ENCODE results near the gene PNPLA3. TPM values are rescaled to one million over a fixed set of nuclear protein-coding genes. Genes with fewer than 3 reads are reported as not detected.

Gene PNPLA3
- polyA plus RNA-seq, 2 donors = 0.19 to 0.41 TPM

DNA sequence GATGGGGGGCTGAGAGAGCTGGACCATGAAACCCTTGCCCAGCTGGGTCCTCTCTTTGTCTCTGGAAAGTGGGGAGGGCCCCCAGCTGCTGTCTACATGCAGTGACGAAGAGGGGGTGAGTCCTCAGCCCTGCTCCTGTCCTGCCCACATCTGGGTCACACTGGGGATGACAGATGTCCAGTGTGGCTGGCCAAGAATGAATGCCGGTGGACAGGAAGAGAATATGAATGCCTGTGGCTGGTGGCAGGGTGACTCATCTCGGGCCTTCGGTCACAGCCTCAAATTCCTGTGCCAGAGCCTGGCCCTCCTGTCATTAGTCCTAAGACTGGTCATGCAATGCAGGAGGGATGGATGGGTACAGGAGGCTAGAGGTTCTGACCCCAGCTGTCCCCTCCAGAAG, 2.2 kb upstream of the PNPLA3 start:
- peaks cover 6 to 16% of the 10 kb centered on the region in 2 donors for H3K4me1 ChIP-seq (ENCODE audit: control insufficient read depth in 2 of 2, insufficient read depth in 2 of 2, low read length in 1 of 2)
- no peaks in the 10 kb centered on the region for H3K27me3 ChIP-seq (ENCODE audit: control insufficient read depth in 1 of 2, insufficient read depth in 2 of 2, low read length in 2 of 2)
- H3K27ac ChIP-seq (ENCODE audit: low read depth in 2 of 2, low read length in 1 of 2) = no peak overlapping the region
- 49 to 60% methylated on average over 4 of the region's 4 CpGs for WGBS, 2 donors
- no peak overlapping the region for H3K4me3 ChIP-seq (ENCODE audit: low read depth in 1 of 2, low read length in 2 of 2)
- H3K9me3 ChIP-seq (ENCODE audit: control insufficient read depth in 2 of 2, insufficient read depth in 1 of 2, low read depth in 1 of 2, low read length in 1 of 2) = no peaks in the 10 kb centered on the region
- H3K36me3 ChIP-seq (ENCODE audit: control insufficient read depth in 2 of 2, insufficient read depth in 2 of 2, low read length in 1 of 2) = no peaks in the 10 kb centered on the region

DNA sequence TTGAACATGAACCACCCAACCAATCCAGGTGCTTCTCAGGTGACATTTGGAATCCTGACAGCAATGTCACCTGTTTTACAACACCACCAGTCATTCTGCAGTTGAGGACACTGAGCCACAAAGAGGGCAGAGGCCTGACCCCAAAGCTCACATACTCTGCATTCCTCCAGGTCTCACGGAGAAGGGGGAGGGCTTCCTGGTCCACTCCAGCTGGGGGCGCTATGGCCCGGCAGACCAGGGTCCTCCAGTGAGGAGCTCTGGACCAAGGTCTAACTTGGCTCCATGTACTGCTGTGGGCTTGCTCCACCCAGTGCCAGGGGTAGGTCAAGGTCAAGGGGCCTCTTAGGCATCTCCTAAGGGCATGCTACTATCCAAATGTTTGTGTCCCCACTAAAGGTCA, 1.5 kb upstream of the PNPLA3 start:
- 78 to 86% methylated on average over 3 of the region's 3 CpGs for WGBS, 2 donors
- Histone ChIP-seq H3K4me3 (ENCODE audit: low read depth in 1 of 2, low read length in 2 of 2) (no peak overlapping the region), H3K27me3 (ENCODE audit: control insufficient read depth in 1 of 2, insufficient read depth in 2 of 2, low read length in 2 of 2) (no peaks in the 10 kb centered on the region), H3K9me3 (ENCODE audit: control insufficient read depth in 2 of 2, insufficient read depth in 1 of 2, low read depth in 1 of 2, low read length in 1 of 2) (no peaks in the 10 kb centered on the region), H3K27ac (ENCODE audit: low read depth in 2 of 2, low read length in 1 of 2) (no peak overlapping the region), H3K4me1 (ENCODE audit: control insufficient read depth in 2 of 2, insufficient read depth in 2 of 2, low read length in 1 of 2) (peaks cover 6 to 16% of the 10 kb centered on the region in 2 donors), H3K36me3 (ENCODE audit: control insufficient read depth in 2 of 2, insufficient read depth in 2 of 2, low read length in 1 of 2) (no peaks in the 10 kb centered on the region)

DNA sequence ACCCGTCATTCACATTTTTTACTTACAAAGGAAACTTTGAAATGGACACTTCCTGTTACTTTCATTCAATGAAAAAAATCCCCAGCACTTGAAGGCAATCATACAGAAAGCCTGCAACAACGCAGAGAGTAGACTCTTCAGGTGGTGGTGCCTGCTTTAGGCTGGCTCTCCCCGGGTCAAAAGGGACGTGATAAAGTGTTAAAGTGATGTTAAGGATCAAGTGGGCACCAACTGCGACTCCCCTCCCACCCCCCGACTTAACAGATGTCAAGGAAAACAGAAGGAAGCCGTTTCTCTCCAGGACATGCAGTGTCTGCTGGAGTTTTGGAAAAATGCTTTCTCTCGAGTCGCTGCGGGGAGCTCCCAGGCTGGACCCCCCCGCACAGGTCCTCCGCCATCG, 414 bp upstream of the PNPLA3 start:
- H3K36me3 ChIP-seq (ENCODE audit: control insufficient read depth in 2 of 2, insufficient read depth in 2 of 2, low read length in 1 of 2) = no peaks in the 10 kb centered on the region
- H3K4me3 ChIP-seq (ENCODE audit: low read depth in 1 of 2, low read length in 2 of 2) = peak overlapping the region in 1 of 2 donors; percentile 39
- no peak overlapping the region for H3K27ac ChIP-seq (ENCODE audit: low read depth in 2 of 2, low read length in 1 of 2)
- H3K27me3 ChIP-seq (ENCODE audit: control insufficient read depth in 1 of 2, insufficient read depth in 2 of 2, low read length in 2 of 2) = no peaks in the 10 kb centered on the region
- H3K9me3 ChIP-seq (ENCODE audit: control insufficient read depth in 2 of 2, insufficient read depth in 1 of 2, low read depth in 1 of 2, low read length in 1 of 2) = no peaks in the 10 kb centered on the region
- peaks cover 6 to 16% of the 10 kb centered on the region in 2 donors for H3K4me1 ChIP-seq (ENCODE audit: control insufficient read depth in 2 of 2, insufficient read depth in 2 of 2, low read length in 1 of 2)
- WGBS, 2 donors = 2 to 3% methylated on average over 13 of the region's 13 CpGs

DNA sequence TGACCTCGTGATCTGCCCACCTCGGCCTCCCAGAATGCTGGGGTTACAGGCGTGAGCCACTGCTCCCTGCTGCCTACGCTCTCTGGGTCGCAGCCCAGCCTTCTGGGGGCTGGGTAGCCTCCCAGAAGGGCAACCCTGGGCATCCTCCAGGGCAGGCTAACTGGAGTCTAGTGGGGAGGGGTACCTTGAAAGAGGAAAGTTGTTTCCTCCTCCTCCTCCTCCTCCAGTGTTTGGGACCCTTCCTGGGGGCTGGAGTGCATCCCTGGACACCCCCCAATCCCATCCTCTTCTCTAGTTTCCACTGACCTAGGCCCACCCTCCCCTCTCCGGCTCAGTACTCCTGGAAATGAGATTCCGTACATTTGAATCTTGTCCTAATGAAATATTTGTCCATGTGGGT, 1.3 kb downstream of the PNPLA3 start:
- no peaks in the 10 kb centered on the region for H3K36me3 ChIP-seq (ENCODE audit: control insufficient read depth in 2 of 2, insufficient read depth in 2 of 2, low read length in 1 of 2)
- H3K27me3 ChIP-seq (ENCODE audit: control insufficient read depth in 1 of 2, insufficient read depth in 2 of 2, low read length in 2 of 2) = no peaks in the 10 kb centered on the region
- WGBS, 2 donors = 56 to 69% methylated on average over 7 of the region's 7 CpGs
- H3K4me1 ChIP-seq (ENCODE audit: control insufficient read depth in 2 of 2, insufficient read depth in 2 of 2, low read length in 1 of 2) = peaks cover 6 to 16% of the 10 kb centered on the region in 2 donors
- H3K27ac ChIP-seq (ENCODE audit: low read depth in 2 of 2, low read length in 1 of 2) = no peak overlapping the region
- H3K4me3 ChIP-seq (ENCODE audit: low read depth in 1 of 2, low read length in 2 of 2) = no peak overlapping the region
- H3K9me3 ChIP-seq (ENCODE audit: control insufficient read depth in 2 of 2, insufficient read depth in 1 of 2, low read depth in 1 of 2, low read length in 1 of 2) = no peaks in the 10 kb centered on the region

DNA sequence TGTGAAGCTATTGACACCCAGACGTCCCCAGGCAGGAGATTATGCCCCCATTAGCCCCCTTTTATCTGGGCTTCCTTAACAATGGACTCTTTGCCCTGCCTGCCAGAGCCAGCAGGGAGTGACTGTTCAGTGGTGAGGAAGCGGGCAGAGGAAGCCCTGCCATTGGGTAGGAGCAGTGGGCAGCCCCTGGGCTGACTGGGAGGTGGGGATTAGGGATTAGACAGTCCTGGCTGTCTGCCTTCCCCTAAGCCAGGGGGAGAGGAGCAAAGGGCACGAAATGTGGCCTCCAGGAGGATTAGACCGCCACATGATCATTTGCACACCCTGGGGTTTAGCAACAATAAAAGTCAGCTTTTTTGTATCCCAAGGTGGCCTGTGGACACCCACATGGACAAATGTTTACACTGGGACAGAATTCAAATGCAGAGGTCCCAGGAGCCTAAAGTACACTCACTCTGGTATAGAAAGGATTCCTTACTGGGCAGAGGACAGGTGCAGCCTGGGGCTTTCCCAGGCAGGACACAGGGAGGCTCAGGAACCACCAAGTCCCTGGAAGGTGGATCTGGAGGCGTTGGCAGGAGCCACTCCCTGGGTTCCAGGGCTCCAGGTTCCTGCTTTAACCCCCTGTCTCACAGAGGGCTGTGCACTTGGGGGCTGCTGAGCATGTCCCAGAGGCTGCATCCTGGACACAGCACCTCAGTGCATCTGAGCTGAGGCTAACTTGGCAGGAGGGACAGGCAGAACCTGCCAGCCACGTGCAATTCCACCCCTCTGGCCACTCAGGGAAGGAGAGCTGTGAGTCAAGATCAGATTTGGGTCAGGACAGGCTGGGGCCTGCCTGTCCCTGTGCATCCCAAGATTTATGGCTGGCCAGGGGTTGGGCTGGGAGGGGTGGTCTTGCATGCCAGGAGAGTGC, 2.1 kb downstream of the PNPLA3 start:
- H3K4me3 ChIP-seq (ENCODE audit: low read depth in 1 of 2, low read length in 2 of 2) = no peak overlapping the region
- no peaks in the 10 kb centered on the region for H3K27me3 ChIP-seq (ENCODE audit: control insufficient read depth in 1 of 2, insufficient read depth in 2 of 2, low read length in 2 of 2)
- peak overlapping the region in 1 of 2 donors; percentile 14 for H3K27ac ChIP-seq (ENCODE audit: low read depth in 2 of 2, low read length in 1 of 2)
- WGBS, 2 donors = 46 to 49% methylated on average over 6 of the region's 6 CpGs
- no peaks in the 10 kb centered on the region for H3K36me3 ChIP-seq (ENCODE audit: control insufficient read depth in 2 of 2, insufficient read depth in 2 of 2, low read length in 1 of 2)
- H3K9me3 ChIP-seq (ENCODE audit: control insufficient read depth in 2 of 2, insufficient read depth in 1 of 2, low read depth in 1 of 2, low read length in 1 of 2) = no peaks in the 10 kb centered on the region
- H3K4me1 ChIP-seq (ENCODE audit: control insufficient read depth in 2 of 2, insufficient read depth in 2 of 2, low read length in 1 of 2) = peaks cover 6 to 16% of the 10 kb centered on the region in 2 donors

DNA sequence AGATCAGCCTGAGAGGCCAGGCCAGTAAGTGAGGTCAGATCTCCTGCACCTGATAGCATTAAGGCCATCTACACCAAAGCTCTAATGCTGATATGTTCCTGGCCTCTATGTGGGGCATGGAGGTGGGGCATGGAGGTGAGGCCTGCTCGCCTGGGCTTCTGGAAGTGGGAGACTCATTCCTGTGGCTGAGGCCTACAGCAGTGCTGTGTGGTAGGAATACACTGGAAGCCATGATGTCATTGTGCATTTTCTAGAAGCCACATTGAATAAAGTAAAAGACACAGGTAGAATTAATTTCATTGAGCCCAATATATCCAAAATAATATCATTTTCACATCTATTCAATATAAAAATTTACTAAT, 2.7 kb downstream of the PNPLA3 start:
- Histone ChIP-seq H3K36me3 (ENCODE audit: control insufficient read depth in 2 of 2, insufficient read depth in 2 of 2, low read length in 1 of 2) (no peaks in the 10 kb centered on the region), H3K4me1 (ENCODE audit: control insufficient read depth in 2 of 2, insufficient read depth in 2 of 2, low read length in 1 of 2) (peaks cover 6 to 16% of the 10 kb centered on the region in 2 donors), H3K27ac (ENCODE audit: low read depth in 2 of 2, low read length in 1 of 2) (no peak overlapping the region), H3K4me3 (ENCODE audit: low read depth in 1 of 2, low read length in 2 of 2) (no peak overlapping the region), H3K9me3 (ENCODE audit: control insufficient read depth in 2 of 2, insufficient read depth in 1 of 2, low read depth in 1 of 2, low read length in 1 of 2) (no peaks in the 10 kb centered on the region), H3K27me3 (ENCODE audit: control insufficient read depth in 1 of 2, insufficient read depth in 2 of 2, low read length in 2 of 2) (no peaks in the 10 kb centered on the region)
- 62 to 86% methylated on average over 1 of the region's 1 CpG for WGBS, 2 donors

DNA sequence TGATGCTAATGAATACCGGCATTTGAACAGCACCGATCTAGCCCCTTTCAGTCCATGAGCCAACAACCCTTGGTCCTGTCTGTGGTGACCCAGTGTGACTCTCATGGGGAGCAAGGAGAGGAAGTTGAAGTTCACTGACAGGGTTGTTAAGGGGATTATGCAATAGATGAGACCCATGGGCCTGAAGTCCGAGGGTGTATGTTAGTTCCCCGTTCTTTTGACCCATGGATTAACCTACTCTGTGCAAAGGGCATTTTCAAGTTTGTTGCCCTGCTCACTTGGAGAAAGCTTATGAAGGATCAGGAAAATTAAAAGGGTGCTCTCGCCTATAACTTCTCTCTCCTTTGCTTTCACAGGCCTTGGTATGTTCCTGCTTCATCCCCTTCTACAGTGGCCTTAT, 4.9 kb downstream of the PNPLA3 start:
- Histone ChIP-seq H3K9me3 (ENCODE audit: control insufficient read depth in 2 of 2, insufficient read depth in 1 of 2, low read depth in 1 of 2, low read length in 1 of 2) (no peaks in the 10 kb centered on the region), H3K4me3 (ENCODE audit: low read depth in 1 of 2, low read length in 2 of 2) (no peak overlapping the region), H3K27me3 (ENCODE audit: control insufficient read depth in 1 of 2, insufficient read depth in 2 of 2, low read length in 2 of 2) (no peaks in the 10 kb centered on the region), H3K27ac (ENCODE audit: low read depth in 2 of 2, low read length in 1 of 2) (no peak overlapping the region), H3K36me3 (ENCODE audit: control insufficient read depth in 2 of 2, insufficient read depth in 2 of 2, low read length in 1 of 2) (no peaks in the 10 kb centered on the region), H3K4me1 (ENCODE audit: control insufficient read depth in 2 of 2, insufficient read depth in 2 of 2, low read length in 1 of 2) (peaks cover 6 to 16% of the 10 kb centered on the region in 2 donors)
- WGBS, 2 donors = 75 to 79% methylated on average over 5 of the region's 5 CpGs

DNA sequence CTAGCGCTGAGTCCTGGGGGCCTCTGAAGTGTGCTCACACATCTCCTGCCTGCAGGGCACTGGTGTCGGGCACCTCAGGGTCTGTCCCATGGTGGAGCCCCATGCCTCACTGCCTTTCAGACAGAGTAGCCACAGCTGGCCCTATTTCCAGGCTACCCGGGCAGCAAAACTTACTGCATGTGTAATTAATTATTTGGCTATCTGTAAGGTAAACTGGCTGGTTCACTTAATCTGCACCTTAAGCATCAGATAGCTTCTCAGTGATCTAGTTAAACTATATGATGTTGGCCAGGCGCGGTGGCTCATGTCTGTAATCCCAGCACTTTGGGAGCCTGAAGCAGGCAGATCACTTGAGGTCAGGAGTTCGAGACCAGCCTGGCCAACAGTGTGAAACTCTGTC, 5.3 kb downstream of the PNPLA3 start:
- WGBS, 2 donors = 84 to 93% methylated on average over 6 of the region's 6 CpGs
- peaks cover 6 to 15% of the 10 kb centered on the region in 2 donors for H3K4me1 ChIP-seq (ENCODE audit: control insufficient read depth in 2 of 2, insufficient read depth in 2 of 2, low read length in 1 of 2)
- no peaks in the 10 kb centered on the region for H3K27me3 ChIP-seq (ENCODE audit: control insufficient read depth in 1 of 2, insufficient read depth in 2 of 2, low read length in 2 of 2)
- no peaks in the 10 kb centered on the region for H3K9me3 ChIP-seq (ENCODE audit: control insufficient read depth in 2 of 2, insufficient read depth in 1 of 2, low read depth in 1 of 2, low read length in 1 of 2)
- H3K4me3 ChIP-seq (ENCODE audit: low read depth in 1 of 2, low read length in 2 of 2) = no peak overlapping the region
- no peak overlapping the region for H3K27ac ChIP-seq (ENCODE audit: low read depth in 2 of 2, low read length in 1 of 2)
- no peaks in the 10 kb centered on the region for H3K36me3 ChIP-seq (ENCODE audit: control insufficient read depth in 2 of 2, insufficient read depth in 2 of 2, low read length in 1 of 2)

DNA sequence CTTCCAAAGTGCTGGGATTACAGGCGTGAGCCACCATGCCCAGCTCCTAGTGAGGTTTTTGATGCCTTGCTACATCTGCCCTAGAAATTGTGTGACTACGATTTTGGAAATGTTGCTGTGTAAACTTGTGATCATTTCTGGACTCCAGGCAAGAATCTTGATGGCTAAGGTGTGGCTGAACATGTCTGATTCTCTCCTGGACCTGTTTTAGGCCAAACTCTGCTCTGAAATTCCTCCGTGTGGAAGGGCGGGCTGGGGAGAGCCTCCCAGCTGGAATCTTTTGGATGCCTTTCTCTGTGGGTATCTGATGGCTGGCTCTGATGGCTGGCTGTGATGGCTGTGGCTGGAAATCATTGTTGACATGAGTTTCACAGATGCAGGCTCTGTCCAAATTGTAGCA, 8.2 kb downstream of the PNPLA3 start:
- 48 to 61% methylated on average over 4 of the region's 4 CpGs for WGBS, 2 donors
- no peaks in the 10 kb centered on the region for H3K9me3 ChIP-seq (ENCODE audit: control insufficient read depth in 2 of 2, insufficient read depth in 1 of 2, low read depth in 1 of 2, low read length in 1 of 2)
- no peaks in the 10 kb centered on the region for H3K36me3 ChIP-seq (ENCODE audit: control insufficient read depth in 2 of 2, insufficient read depth in 2 of 2, low read length in 1 of 2)
- peaks cover 0 to 2% of the 10 kb centered on the region in 2 donors for H3K4me1 ChIP-seq (ENCODE audit: control insufficient read depth in 2 of 2, insufficient read depth in 2 of 2, low read length in 1 of 2)
- H3K27me3 ChIP-seq (ENCODE audit: control insufficient read depth in 1 of 2, insufficient read depth in 2 of 2, low read length in 2 of 2) = no peaks in the 10 kb centered on the region
- H3K4me3 ChIP-seq (ENCODE audit: low read depth in 1 of 2, low read length in 2 of 2) = no peak overlapping the region
- H3K27ac ChIP-seq (ENCODE audit: low read depth in 2 of 2, low read length in 1 of 2) = no peak overlapping the region

DNA sequence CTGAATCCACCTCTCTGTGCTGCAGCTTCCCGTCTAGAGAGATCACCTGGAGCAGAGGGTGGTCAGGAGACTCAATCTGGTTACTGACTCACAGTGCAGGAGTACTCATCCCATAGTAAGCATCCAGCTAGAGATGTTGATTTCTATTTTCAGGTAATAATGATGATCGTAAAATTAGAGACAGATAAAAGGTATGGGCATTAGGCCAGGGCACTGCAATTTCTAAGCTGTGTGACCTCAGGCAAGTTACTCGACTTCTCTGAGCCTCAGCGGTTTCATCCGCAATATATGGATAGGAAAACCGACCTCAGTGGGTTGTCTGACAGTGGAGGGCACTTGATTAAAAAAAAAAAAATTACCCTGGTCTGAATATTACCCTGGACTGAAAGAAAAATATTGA, 17.8 kb downstream of the PNPLA3 start:
- Histone ChIP-seq H3K36me3 (ENCODE audit: control insufficient read depth in 2 of 2, insufficient read depth in 2 of 2, low read length in 1 of 2) (no peaks in the 10 kb centered on the region), H3K9me3 (ENCODE audit: control insufficient read depth in 2 of 2, insufficient read depth in 1 of 2, low read depth in 1 of 2, low read length in 1 of 2) (peaks cover 0 to 3% of the 10 kb centered on the region in 2 donors), H3K4me1 (ENCODE audit: control insufficient read depth in 2 of 2, insufficient read depth in 2 of 2, low read length in 1 of 2) (no peaks in the 10 kb centered on the region), H3K27me3 (ENCODE audit: control insufficient read depth in 1 of 2, insufficient read depth in 2 of 2, low read length in 2 of 2) (no peaks in the 10 kb centered on the region), H3K27ac (ENCODE audit: low read depth in 2 of 2, low read length in 1 of 2) (no peak overlapping the region), H3K4me3 (ENCODE audit: low read depth in 1 of 2, low read length in 2 of 2) (no peak overlapping the region)
- 81 to 83% methylated on average over 6 of the region's 6 CpGs for WGBS, 2 donors

Data from esophagus (tissue), 2 donors.